Measurements from ENCODE around the gene MIA3.
"Not testable (repeated sequence)": the region's sequence is repeated elsewhere in the genome, so short reads cannot be mapped to it uniquely, and the experiment has no call there.

MIA3 gene

GRCh38 chr1:222656391-222657155 lies 38.7 kb downstream of the MIA3 start:
- Histone ChIP-seq H3K4me3 (no peak overlapping the region), H3K27ac (no peak overlapping the region)

GRCh38 chr1:222657899-222658298 lies 40.0 kb downstream of the MIA3 start:
- no peak overlapping the region for H3K27ac ChIP-seq
- no peak overlapping the region for H3K4me3 ChIP-seq

GRCh38 chr1:222663431-222663934 lies 45.6 kb downstream of the MIA3 start:
- Histone ChIP-seq H3K27ac (no peak overlapping the region), H3K4me3 (no peak overlapping the region)

GRCh38 chr1:222665964-222666363 lies 48.1 kb downstream of the MIA3 start:
- H3K4me3 ChIP-seq: no peak overlapping the region
- no peak overlapping the region for H3K27ac ChIP-seq

GRCh38 chr1:222668184-222668583 lies 50.3 kb downstream of the MIA3 start:
- H3K27ac ChIP-seq, H3K4me3 ChIP-seq: not testable (repeated sequence)

- H3K4me3 ChIP-seq, H3K27ac ChIP-seq: not testable (repeated sequence)
Measured at GRCh38 chr1:222669107-222669506, 51.2 kb downstream of the MIA3 start.

GRCh38 chr1:222670110-222670509 lies 52.2 kb downstream of the MIA3 start:
- Histone ChIP-seq H3K27ac (no peak overlapping the region), H3K4me3 (no peak overlapping the region)

- Histone ChIP-seq H3K4me3 (no peak overlapping the region), H3K27ac (no peak overlapping the region)
Measured at GRCh38 chr1:222680080-222680479, 62.2 kb downstream of the MIA3 start.

- Histone ChIP-seq H3K27ac (no peak overlapping the region), H3K4me3 (no peak overlapping the region)
Measured at GRCh38 chr1:222691016-222691415, 73.1 kb downstream of the MIA3 start.

GRCh38 chr1:222694927-222695326 lies 77.0 kb downstream of the MIA3 start:
- H3K27ac ChIP-seq: no peak overlapping the region

GRCh38 chr1:222696741-222697140 lies 78.8 kb downstream of the MIA3 start:
- Histone ChIP-seq H3K27ac (peak overlapping the region in 1 of 21 experiments; percentile 43), H3K4me3 (no peak overlapping the region)

More at GRCh38 chr1:222694927-222695326, 77.0 kb downstream of the MIA3 start:
- no peak overlapping the region for H3K4me3 ChIP-seq

- no peak overlapping the region for H3K4me3 ChIP-seq
- H3K27ac ChIP-seq: peak overlapping the region in 1 of 21 experiments; percentile 43
Measured at GRCh38 chr1:222697203-222697602, 79.3 kb downstream of the MIA3 start.

GRCh38 chr1:222697826-222698225 lies 79.9 kb downstream of the MIA3 start:
- H3K27ac ChIP-seq: peak overlapping the region in 1 of 21 experiments; percentile 43
- no peak overlapping the region for H3K4me3 ChIP-seq

- Histone ChIP-seq H3K27ac (no peak overlapping the region), H3K4me3 (no peak overlapping the region)
Measured at GRCh38 chr1:222702210-222702609, 84.3 kb downstream of the MIA3 start.

- Histone ChIP-seq H3K27ac (no peak overlapping the region), H3K4me3 (no peak overlapping the region)
Measured at GRCh38 chr1:222704260-222704659, 86.4 kb downstream of the MIA3 start.

GRCh38 chr1:222706815-222707214 lies 88.9 kb downstream of the MIA3 start:
- H3K4me3 ChIP-seq: no peak overlapping the region
- no peak overlapping the region for H3K27ac ChIP-seq

GRCh38 chr1:222709700-222710153 lies 91.8 kb downstream of the MIA3 start:
- Histone ChIP-seq H3K27ac (no peak overlapping the region), H3K4me3 (no peak overlapping the region)

GRCh38 chr1:222711319-222712252 lies 93.7 kb downstream of the MIA3 start:
- peak overlapping the region; percentile 60 to 93 (median 80) for H3K4me3 ChIP-seq
- H3K27ac ChIP-seq: peak overlapping the region; percentile 87 to 100 (median 98)

GRCh38 chr1:222712253-222713090 lies 94.6 kb downstream of the MIA3 start, which contains the start of the genes AIDA and BROX:
Gene AIDA (minus strand): TSS chr1:222712491. CDS start chr1:222712317, 174 bp downstream.
Gene BROX (plus strand): TSS chr1:222712564. CDS start chr1:222715700, 3,136 bp downstream.
- peak within 1 kb of the TSS; percentile 87 to 100 (median 98) for H3K27ac ChIP-seq
- H3K4me3 ChIP-seq: peak within 1 kb of the TSS; percentile 60 to 93 (median 80)
